Liver (tissue), 9 donors: ENCODE data around the gene RTEL1. TPM values are rescaled to one million over a fixed set of nuclear protein-coding genes. Genes with fewer than 3 reads are reported as not detected.

Source experiments
- DNase-seq: peaks from one replicate; pipeline ENCODE4 v3.0.0-alpha.2; 2017; ENCODE audit warnings: low spot score
- H3K27ac ChIP-seq, 2 donors: one replicate each; pipeline ENCODE4 v1.7.0; 2013; ENCODE audit warnings: inconsistent platforms in 2 of 2, low read length in 2 of 2, control low read depth in 1 of 2, low read depth in 1 of 2, mild to moderate bottlenecking in 1 of 2
- H3K27me3 ChIP-seq, 4 donors: one replicate each; pipeline versions ENCODE4 v1.6.1 to v1.7.0; 2013; ENCODE audit warnings: low read length in 3 of 4, inconsistent platforms in 1 of 4, mild to moderate bottlenecking in 1 of 4, moderate library complexity in 1 of 4; ENCODE audit not compliant: control insufficient read depth in 4 of 4, insufficient read depth in 4 of 4
- H3K36me3 ChIP-seq, 4 donors: one replicate each; pipeline versions ENCODE4 v1.6.1 to v1.7.0; 2013; ENCODE audit warnings: low read length in 3 of 4, mild to moderate bottlenecking in 3 of 4, low read depth in 1 of 4, moderate library complexity in 1 of 4; ENCODE audit not compliant: control insufficient read depth in 4 of 4, insufficient read depth in 3 of 4
- H3K4me1 ChIP-seq, 4 donors: one replicate each; pipeline versions ENCODE4 v1.6.1 to v1.7.0; 2013; ENCODE audit warnings: low read length in 3 of 4, mild to moderate bottlenecking in 3 of 4, moderate library complexity in 1 of 4; ENCODE audit not compliant: control insufficient read depth in 4 of 4, insufficient read depth in 4 of 4
- H3K4me3 ChIP-seq, 3 donors: one replicate each; pipeline versions ENCODE4 v1.6.1 to v1.7.0; 2013; ENCODE audit warnings: low read length in 3 of 3, control low read depth in 1 of 3, low read depth in 1 of 3, mild to moderate bottlenecking in 1 of 3
- H3K9ac ChIP-seq, 2 donors: one replicate each; pipeline ENCODE4 v1.7.0; 2013; ENCODE audit warnings: low read length in 2 of 2, mild to moderate bottlenecking in 2 of 2, moderate library complexity in 2 of 2, control low read depth in 1 of 2, low read depth in 1 of 2
- H3K9me3 ChIP-seq, 4 donors: one replicate each; pipeline versions ENCODE4 v1.6.1 to v1.7.0; 2013; ENCODE audit warnings: low read length in 3 of 4; ENCODE audit not compliant: control insufficient read depth in 4 of 4
- EGR1 ChIP-seq, 2 donors: IDR thresholded peaks; 2 replicates each; pipeline ENCODE4 v1.6.1; 2016 to 2018; ENCODE audit warnings: antibody characterized with exemption in 2 of 2, low read depth in 2 of 2
- FOXA1 ChIP-seq: IDR thresholded peaks from 2 replicates; pipeline ENCODE4 v1.6.1; 2016; ENCODE audit warnings: antibody characterized with exemption
- FOXA2 ChIP-seq: IDR thresholded peaks from 2 replicates; pipeline ENCODE4 v1.6.1; 2016; ENCODE audit warnings: antibody characterized with exemption
- GABPA ChIP-seq, 2 donors: IDR thresholded peaks in 1 of 2; conservative IDR thresholded peaks in 1 of 2; 2 replicates each; pipeline ENCODE4 v1.6.1; 2016; ENCODE audit warnings: antibody characterized with exemption in 2 of 2, mild to moderate bottlenecking in 1 of 2, moderate library complexity in 1 of 2
- HNF4A ChIP-seq, 2 donors: conservative IDR thresholded peaks; 2 replicates each; pipeline ENCODE4 v1.6.1; 2016; ENCODE audit warnings: antibody characterized with exemption in 2 of 2, mild to moderate bottlenecking in 2 of 2
- HNF4G ChIP-seq: IDR thresholded peaks from 2 replicates; pipeline ENCODE4 v1.6.1; 2016; ENCODE audit warnings: antibody characterized with exemption
- JUND ChIP-seq, 2 donors: IDR thresholded peaks; 2 replicates each; pipeline ENCODE4 v1.6.1; 2016; ENCODE audit warnings: antibody characterized with exemption in 2 of 2
- MAX ChIP-seq: IDR thresholded peaks from 2 replicates; pipeline ENCODE4 v1.6.1; 2016; ENCODE audit warnings: antibody characterized with exemption
- NR2F2 ChIP-seq: IDR thresholded peaks from 2 replicates; pipeline ENCODE4 v1.6.1; 2016; ENCODE audit warnings: antibody characterized with exemption
- RAD21 ChIP-seq, 2 donors: IDR thresholded peaks; 2 replicates each; pipeline ENCODE4 v1.6.1; 2016; ENCODE audit warnings: antibody characterized with exemption in 2 of 2, mild to moderate bottlenecking in 2 of 2
- RXRA ChIP-seq, 2 donors: IDR thresholded peaks; 2 replicates each; pipeline ENCODE4 v1.6.1; 2017 to 2018; ENCODE audit warnings: antibody characterized with exemption in 2 of 2, mild to moderate bottlenecking in 1 of 2
- SP1 ChIP-seq: IDR thresholded peaks from 2 replicates; pipeline ENCODE4 v1.6.1; 2018; ENCODE audit warnings: antibody characterized with exemption, mild to moderate bottlenecking
- TAF1 ChIP-seq: conservative IDR thresholded peaks from 2 replicates; pipeline ENCODE4 v1.6.1; 2016; ENCODE audit warnings: antibody characterized with exemption, mild to moderate bottlenecking
- YY1 ChIP-seq: IDR thresholded peaks from 2 replicates; pipeline ENCODE4 v1.6.1; 2016; ENCODE audit warnings: antibody characterized with exemption, mild to moderate bottlenecking
- WGBS: extraction: QIAGEN DNeasy Blood & Tissue Kit; methylation state at CpG from one replicate; pipeline ENCODE4 v1.1.7; 2013; 5-methylcytosine and 5-hydroxymethylcytosine counted together
- polyA plus RNA-seq, 2 donors: library from polyadenylated mRNA; stranded (reverse) in 1 of 2; unstranded in 1 of 2; fragments of 200-250 nt in 1 of 2; fragments of >200 nt in 1 of 2; fragmentation: Nextera tagmentation in 1 of 2; extraction: Ambion mirVana in 1 of 2; gene quantifications; one replicate each; pipeline versions ENCODE4 v1.2.1 to v1.2.3, GENCODE V29; 2013 to 2015
- total RNA-seq, 2 donors: library from RNA; depleted of rRNA; stranded (reverse); fragments of >200 nt; gene quantifications; one replicate each; pipeline ENCODE4 v1.2.3, GENCODE V29; 2014
- TF ChIP-seq, protein P1 (sequence below): IDR thresholded peaks from 2 replicates; pipeline ENCODE4 v1.6.1; 2016; ENCODE audit warnings: antibody characterized with exemption
- TF ChIP-seq, protein P2 (sequence below): fragments of 150-350 bp; IDR thresholded peaks from 2 replicates; pipeline ENCODE4 v1.5.1; 2017; ENCODE audit warnings: improper control_type of control experiment, low read depth, low read length; ENCODE audit not compliant: missing input control
- TF ChIP-seq, protein P3 (sequence below): IDR thresholded peaks from 2 replicates; pipeline ENCODE4 v1.6.1; 2016; ENCODE audit warnings: antibody characterized with exemption
- TF ChIP-seq, protein P4 (sequence below): IDR thresholded peaks from 2 replicates; pipeline ENCODE4 v1.6.1; 2016; ENCODE audit warnings: antibody characterized with exemption, mild to moderate bottlenecking
- donor health status: healthy.
- donor health status: healthy.
- donor health status: healthy.
- donor health status: healthy.
- donor health status: healthy.

The RTEL1 gene
- total and polyA plus RNA-seq, 4 donors = 3.7 to 16.9 (median 7.4) TPM

GRCh38 chr20:63740627-63741353 is 82.7 kb downstream of the RTEL1 start:
- Histone ChIP-seq H3K4me1 (peaks cover 10 to 66% (median 51%) of the 10 kb centered on the region in 4 donors), H3K27ac (peak overlapping the region; percentile 83 to 93), H3K27me3 (no peaks in the 10 kb centered on the region), H3K9ac (no peak overlapping the region), H3K4me3 (peak overlapping the region; percentile 42 to 88 (median 81)), H3K9me3 (no peaks in the 10 kb centered on the region), H3K36me3 (no peaks in the 10 kb centered on the region)
- peak; percentile 53 for TF ChIP-seq YY1
- TF ChIP-seq RXRA (IDR thresholded peaks at IDR 0.05) = peak; percentile 28 to 54
- TF ChIP-seq NR2F2 = peak; percentile 46
- peak; percentile 28 to 47 for TF ChIP-seq RAD21 (IDR thresholded peaks at IDR 0.05)
- TF ChIP-seq EGR1 (IDR thresholded peaks at IDR 0.05; ENCODE audit: low read depth in 2 of 2) = peak in 1 of 2 donors; percentile 13
- TF ChIP-seq SP1 = peak; percentile 79
- TF ChIP-seq HNF4A (conservative IDR thresholded peaks at IDR 0.05) = peak in 1 of 2 donors; percentile 50
- no peak for TF ChIP-seq GABPA (IDR thresholded peaks at IDR 0.05 in 1 of 2, conservative IDR thresholded peaks at IDR 0.05 in 1 of 2)
- TF ChIP-seq HNF4G = no peak
- TF ChIP-seq JUND (IDR thresholded peaks at IDR 0.05) = no peak
- TF ChIP-seq, protein P1, sequence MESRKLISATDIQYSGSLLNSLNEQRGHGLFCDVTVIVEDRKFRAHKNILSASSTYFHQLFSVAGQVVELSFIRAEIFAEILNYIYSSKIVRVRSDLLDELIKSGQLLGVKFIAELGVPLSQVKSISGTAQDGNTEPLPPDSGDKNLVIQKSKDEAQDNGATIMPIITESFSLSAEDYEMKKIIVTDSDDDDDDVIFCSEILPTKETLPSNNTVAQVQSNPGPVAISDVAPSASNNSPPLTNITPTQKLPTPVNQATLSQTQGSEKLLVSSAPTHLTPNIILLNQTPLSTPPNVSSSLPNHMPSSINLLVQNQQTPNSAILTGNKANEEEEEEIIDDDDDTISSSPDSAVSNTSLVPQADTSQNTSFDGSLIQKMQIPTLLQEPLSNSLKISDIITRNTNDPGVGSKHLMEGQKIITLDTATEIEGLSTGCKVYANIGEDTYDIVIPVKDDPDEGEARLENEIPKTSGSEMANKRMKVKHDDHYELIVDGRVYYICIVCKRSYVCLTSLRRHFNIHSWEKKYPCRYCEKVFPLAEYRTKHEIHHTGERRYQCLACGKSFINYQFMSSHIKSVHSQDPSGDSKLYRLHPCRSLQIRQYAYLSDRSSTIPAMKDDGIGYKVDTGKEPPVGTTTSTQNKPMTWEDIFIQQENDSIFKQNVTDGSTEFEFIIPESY = no peak
- TF ChIP-seq MAX = peak; percentile 65
- TF ChIP-seq FOXA2 = no peak
- no peak for TF ChIP-seq TAF1
- TF ChIP-seq, protein P2, sequence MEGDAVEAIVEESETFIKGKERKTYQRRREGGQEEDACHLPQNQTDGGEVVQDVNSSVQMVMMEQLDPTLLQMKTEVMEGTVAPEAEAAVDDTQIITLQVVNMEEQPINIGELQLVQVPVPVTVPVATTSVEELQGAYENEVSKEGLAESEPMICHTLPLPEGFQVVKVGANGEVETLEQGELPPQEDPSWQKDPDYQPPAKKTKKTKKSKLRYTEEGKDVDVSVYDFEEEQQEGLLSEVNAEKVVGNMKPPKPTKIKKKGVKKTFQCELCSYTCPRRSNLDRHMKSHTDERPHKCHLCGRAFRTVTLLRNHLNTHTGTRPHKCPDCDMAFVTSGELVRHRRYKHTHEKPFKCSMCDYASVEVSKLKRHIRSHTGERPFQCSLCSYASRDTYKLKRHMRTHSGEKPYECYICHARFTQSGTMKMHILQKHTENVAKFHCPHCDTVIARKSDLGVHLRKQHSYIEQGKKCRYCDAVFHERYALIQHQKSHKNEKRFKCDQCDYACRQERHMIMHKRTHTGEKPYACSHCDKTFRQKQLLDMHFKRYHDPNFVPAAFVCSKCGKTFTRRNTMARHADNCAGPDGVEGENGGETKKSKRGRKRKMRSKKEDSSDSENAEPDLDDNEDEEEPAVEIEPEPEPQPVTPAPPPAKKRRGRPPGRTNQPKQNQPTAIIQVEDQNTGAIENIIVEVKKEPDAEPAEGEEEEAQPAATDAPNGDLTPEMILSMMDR = peak; percentile 30
- TF ChIP-seq, protein P3, sequence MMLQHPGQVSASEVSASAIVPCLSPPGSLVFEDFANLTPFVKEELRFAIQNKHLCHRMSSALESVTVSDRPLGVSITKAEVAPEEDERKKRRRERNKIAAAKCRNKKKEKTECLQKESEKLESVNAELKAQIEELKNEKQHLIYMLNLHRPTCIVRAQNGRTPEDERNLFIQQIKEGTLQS = no peak
- TF ChIP-seq FOXA1 = no peak
- TF ChIP-seq, protein P4, sequence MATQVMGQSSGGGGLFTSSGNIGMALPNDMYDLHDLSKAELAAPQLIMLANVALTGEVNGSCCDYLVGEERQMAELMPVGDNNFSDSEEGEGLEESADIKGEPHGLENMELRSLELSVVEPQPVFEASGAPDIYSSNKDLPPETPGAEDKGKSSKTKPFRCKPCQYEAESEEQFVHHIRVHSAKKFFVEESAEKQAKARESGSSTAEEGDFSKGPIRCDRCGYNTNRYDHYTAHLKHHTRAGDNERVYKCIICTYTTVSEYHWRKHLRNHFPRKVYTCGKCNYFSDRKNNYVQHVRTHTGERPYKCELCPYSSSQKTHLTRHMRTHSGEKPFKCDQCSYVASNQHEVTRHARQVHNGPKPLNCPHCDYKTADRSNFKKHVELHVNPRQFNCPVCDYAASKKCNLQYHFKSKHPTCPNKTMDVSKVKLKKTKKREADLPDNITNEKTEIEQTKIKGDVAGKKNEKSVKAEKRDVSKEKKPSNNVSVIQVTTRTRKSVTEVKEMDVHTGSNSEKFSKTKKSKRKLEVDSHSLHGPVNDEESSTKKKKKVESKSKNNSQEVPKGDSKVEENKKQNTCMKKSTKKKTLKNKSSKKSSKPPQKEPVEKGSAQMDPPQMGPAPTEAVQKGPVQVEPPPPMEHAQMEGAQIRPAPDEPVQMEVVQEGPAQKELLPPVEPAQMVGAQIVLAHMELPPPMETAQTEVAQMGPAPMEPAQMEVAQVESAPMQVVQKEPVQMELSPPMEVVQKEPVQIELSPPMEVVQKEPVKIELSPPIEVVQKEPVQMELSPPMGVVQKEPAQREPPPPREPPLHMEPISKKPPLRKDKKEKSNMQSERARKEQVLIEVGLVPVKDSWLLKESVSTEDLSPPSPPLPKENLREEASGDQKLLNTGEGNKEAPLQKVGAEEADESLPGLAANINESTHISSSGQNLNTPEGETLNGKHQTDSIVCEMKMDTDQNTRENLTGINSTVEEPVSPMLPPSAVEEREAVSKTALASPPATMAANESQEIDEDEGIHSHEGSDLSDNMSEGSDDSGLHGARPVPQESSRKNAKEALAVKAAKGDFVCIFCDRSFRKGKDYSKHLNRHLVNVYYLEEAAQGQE = peak; percentile 79
- 2% methylated on average over 29 of the region's 29 CpGs for WGBS
- DNase-seq = peak; percentile 88
